NCI-H2029 (cell line): ENCODE results near the gene TCF19.

Experiments
- DNase-seq: peaks from one replicate; lab custom pipeline; 2025; lab: John Stamatoyannopoulos, UW

Gene TCF19

GRCh38 chr6:31210123-31210522 lies 51.7 kb downstream of the TCF19 start:
- no peak for DNase-seq

DNA sequence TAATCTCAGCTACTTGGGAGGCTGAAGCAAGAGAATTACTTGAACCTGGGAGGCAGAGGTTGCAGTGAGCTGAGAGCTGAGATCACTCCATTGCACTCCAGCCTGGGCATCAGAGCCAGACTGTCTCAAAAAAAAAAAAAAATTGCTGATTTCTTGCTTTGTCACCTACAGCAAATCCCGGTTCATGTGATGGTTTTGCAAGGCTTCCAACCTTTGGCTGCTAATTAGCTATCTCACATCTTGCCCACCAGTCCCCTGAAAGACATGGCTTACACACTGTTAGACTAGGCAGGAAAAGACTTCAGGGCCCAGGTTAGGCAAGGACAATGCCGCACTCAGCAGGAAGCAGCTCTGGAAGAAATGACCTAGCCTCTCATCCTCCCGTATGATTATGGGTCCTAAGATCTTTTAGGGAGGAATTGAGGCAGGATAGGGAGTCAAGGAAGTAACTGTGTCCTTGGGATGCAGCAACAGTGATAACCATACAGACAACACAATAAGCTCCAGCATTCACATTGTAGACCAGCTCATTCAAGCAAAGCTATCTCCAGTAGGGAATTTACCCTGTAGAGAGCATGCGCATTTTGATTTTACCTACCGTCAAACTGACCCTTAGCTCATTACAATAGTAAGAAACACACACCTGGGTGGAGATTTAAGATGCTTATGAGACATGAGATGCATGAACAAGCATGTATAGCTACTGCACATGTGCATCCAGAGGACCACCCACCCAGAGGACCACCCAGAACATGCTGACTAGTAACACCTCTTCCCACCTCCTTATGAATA lies 52.5 kb downstream of the TCF19 start:
- no peak for DNase-seq
